GM13976 (cell line): ENCODE data around the gene NFAM1.

Source experiments
- DNase-seq: peaks from one replicate; pipeline ENCODE4 v3.0.0; 2012; ENCODE audit warnings: low spot score
- CTCF ChIP-seq: IDR thresholded peaks from 2 replicates; pipeline ENCODE4 v1.5.1; 2012; ENCODE audit warnings: borderline replicate concordance, mild to moderate bottlenecking; ENCODE audit not compliant: insufficient read depth; ENCODE audit errors: extremely low read depth, missing control alignments, control extremely low read depth
- in situ Hi-C: fragments of 300-500 bp; cut with MboI; formaldehyde crosslinking; loops from one replicate; pipeline ENCODE4 v1.12.0; 2022; ENCODE audit warnings: low sequenced_read_pairs, mixed read lengths, inconsistent platforms; ENCODE audit not compliant: unreplicated experiment

Gene NFAM1

GRCh38 chr22:42345458-42345857 lies 86.7 kb downstream of the NFAM1 start:
- no peak for TF ChIP-seq CTCF
- in situ Hi-C loops = no loop called here

GRCh38 chr22:42344361-42344905 lies 87.8 kb downstream of the NFAM1 start:
- in situ Hi-C loops = no loop called here
- TF ChIP-seq CTCF = no peak
- no peak for DNase-seq

More at GRCh38 chr22:42345458-42345857, 86.7 kb downstream of the NFAM1 start:
- DNase-seq = no peak

- in situ Hi-C loops = no loop called here
- peak; percentile 71 for DNase-seq
- no peak for TF ChIP-seq CTCF
Observed at GRCh38 chr22:42343531-42344081, 88.6 kb downstream of the NFAM1 start.

- TF ChIP-seq CTCF = no peak
- no peak for DNase-seq
- in situ Hi-C loops = no loop called here
Observed at GRCh38 chr22:42343121-42343454, 89.1 kb downstream of the NFAM1 start.

DNA sequence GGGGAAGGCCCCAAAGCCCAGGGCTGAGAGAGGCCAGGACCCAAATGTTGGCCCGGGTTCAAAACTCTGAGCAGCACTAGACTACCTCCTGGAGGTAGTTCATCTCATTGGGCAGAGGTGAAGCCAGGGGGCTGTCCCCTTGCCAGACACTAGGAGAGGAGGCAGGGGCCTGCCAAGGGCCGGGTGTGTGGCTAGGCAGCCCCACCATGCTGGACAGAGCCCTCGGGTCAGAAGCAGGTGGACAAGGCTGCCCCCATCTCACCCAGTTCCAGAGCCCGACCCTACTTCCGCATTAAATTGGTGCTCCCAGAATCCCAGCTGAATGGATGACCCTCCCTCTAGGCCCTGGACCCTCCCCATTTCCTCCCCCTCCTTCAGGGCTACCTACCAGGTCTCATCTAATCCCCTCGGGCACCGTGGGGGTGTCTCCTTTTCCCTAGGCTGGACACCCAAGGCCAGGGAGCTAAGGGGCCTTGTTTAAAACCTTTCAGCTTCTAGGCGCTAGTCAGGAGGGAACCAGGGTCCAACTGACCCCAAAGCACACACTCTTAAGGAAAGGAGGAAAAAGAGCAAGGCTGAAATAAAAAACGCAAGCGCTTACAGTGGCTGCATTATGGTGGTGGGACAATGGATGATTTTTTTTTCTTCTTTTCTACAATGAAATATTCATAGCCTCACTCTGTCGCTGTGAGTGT lies 89.6 kb downstream of the NFAM1 start:
- TF ChIP-seq CTCF = no peak
- in situ Hi-C loops = no loop called here
- no peak for DNase-seq

DNA sequence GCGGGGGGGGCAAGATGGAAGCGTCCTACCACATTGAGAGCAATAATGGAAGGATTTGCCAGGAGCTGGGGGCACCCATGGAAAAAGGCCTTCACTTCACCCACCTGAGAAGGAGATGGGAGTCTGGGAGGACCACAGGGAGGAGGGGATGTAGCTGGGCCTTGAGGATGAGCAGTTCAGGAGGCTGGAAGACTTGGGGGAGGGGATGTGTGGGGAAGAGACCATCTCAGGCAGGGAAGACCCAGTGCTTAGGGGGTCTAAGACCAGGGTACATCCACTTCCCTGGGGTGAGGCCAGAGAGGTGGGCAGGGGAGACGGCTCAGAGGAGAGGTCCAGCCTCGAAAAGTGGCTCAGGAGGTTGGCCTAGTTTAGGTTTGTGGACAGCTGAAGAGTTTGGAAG lies 90.4 kb downstream of the NFAM1 start:
- DNase-seq = no peak
- TF ChIP-seq CTCF = no peak
- in situ Hi-C loops = no loop called here
